Middle frontal gyrus (tissue), 1 donor: ENCODE results near the gene RRP36.

ENCODE experiments used
- DNase-seq: peaks from one replicate; pipeline ENCODE4 v3.0.0-alpha.2; 2015; ENCODE audit warnings: low spot score; ENCODE audit errors: extremely low spot score

Gene RRP36

GRCh38 chr6:43007126-43007525 lies 14.3 kb upstream of the RRP36 start:
- DNase-seq, result no peak

GRCh38 chr6:43009124-43009523 lies 12.3 kb upstream of the RRP36 start:
- DNase-seq, result no peak

DNA sequence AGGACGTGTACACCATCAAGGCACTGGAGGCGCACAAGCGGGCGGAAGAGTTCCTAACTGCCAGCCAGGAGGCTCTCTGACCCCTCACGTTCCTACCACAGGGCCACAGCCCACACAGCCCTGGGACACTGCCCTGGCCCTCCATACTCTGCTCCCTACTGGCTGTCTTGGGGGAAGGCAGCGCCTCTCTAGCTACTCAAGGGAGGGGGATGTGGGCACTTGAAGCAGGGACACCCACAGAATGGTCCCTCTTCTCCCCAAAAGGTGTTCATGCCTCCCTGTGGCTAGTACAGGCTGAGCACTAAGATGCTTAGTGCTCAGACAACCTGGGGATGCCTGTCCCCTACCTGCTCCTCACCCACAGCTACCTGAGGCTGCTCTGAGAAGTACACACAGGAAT lies 10.2 kb upstream of the RRP36 start:
- no peak for DNase-seq

DNA sequence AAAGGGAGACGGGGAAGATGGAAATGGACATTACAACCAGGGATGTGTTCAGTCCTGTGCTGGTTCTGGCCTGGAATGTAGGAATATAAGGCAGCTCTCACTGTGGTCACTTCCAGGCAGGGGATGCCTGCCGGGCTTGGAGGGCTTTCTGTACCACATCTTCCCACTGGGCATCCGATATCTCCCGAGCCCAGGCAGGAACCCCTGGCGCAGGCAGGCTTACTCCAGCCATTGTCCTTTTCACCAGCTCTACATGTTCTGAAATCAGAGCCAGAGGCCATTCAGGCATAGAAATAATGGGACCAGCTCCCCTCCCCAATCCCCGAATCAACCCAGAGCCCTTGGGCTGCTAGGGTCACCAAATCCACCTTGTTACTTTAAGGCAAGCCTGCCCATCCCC lies 9.1 kb upstream of the RRP36 start:
- DNase-seq, result no peak

- DNase-seq, result no peak
Observed at GRCh38 chr6:43013097-43013842, 8.2 kb upstream of the RRP36 start.

- peak; percentile 98 for DNase-seq
Observed at GRCh38 chr6:43013843-43014433, 7.5 kb upstream of the RRP36 start, which contains the start of the genes KLHDC3 and MEA1. Gene KLHDC3 (plus strand): TSS chr6:43014249. CDS start chr6:43017193, 2,944 bp downstream. Gene MEA1 (minus strand): TSS chr6:43013946. CDS start chr6:43013813, 133 bp downstream.

DNA sequence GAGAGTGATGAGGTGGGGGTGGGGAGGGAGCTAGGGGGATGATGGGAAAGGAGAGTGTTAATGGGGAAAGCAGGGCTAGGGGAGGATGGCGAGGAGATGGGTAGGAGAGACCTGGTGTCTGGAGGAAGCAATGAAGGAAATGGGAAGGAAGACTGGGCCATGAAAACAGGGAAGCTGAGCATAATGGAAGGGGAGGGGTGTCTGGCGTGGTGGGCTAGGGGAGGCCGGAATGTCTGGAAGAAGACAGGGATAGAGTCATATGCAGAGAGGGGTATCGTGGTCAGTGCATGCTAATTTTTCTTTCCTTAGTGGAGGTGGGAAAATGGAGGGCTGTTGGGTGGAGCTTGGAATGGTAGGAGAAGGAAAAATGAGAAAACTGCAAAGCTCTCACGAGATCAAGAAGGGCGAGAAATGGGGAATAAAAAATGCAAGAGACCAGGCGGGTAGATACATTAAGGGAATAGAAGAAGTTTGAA lies 7.0 kb upstream of the RRP36 start:
- no peak for DNase-seq

- no peak for DNase-seq
Observed at GRCh38 chr6:43016176-43016942, 5.1 kb upstream of the RRP36 start.

- DNase-seq, result no peak
Observed at GRCh38 chr6:43016943-43017334, 4.5 kb upstream of the RRP36 start.

- DNase-seq, result no peak
Observed at GRCh38 chr6:43019152-43019551, 2.3 kb upstream of the RRP36 start.

DNA sequence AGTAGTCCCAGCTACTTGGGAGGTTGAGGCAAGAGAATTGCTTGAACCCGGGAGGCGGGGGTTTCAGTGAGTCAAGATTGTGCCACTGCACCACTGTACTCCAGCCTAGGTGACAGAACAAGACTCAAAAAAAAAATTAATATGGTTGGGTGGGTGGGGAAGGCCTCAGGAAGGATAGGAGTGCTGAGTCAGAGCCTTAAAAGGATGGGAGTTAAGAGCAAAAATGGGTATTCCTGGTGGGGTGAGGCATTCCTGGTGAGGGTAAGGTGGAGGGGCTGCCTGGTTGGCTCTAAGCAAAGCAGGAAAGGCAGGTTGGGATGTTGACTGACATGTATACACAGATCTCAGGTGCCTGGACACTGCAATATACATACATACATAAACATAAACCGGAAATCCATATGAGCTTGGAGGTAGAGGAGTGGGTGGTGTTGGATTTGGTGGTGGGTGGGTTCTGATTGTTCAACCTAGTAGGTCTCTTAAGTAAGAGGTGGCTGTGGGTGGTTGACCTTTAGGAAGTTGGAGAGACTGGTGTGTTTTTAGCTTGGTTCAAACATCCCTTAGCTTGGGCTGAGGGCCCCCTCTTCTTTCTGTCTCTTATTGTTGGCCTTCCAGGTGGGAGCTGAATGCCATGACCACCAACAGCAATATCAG lies 1.2 kb upstream of the RRP36 start:
- no peak for DNase-seq

DNA sequence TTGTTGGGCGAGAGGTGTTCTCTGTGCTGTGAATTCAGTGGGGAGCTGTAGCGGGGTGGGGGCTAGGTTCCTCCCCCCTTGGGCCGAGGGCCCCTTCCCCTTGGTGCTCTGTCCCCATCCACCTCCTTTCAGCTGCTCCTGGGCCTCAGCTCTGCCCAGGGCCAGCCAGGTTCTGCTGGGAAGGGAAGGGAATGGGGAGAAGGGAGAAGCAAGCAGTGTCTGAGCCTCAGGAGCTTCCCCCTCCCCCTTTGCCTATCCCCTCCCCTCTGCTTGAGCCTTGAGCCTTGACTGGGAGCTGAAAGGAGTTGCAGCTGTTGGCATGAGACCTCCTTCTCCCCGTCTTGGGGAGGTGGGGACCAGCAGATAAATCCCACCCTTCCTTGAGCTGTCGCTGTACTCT lies 576 bp upstream of the RRP36 start:
- no peak for DNase-seq

- DNase-seq, result no peak
Observed at GRCh38 chr6:43024436-43024835, 3.0 kb downstream of the RRP36 start.

GRCh38 chr6:43026365-43026764 lies 4.9 kb downstream of the RRP36 start:
- DNase-seq, result no peak

- DNase-seq, result no peak
Observed at GRCh38 chr6:43029120-43029519, 7.7 kb downstream of the RRP36 start.

DNA sequence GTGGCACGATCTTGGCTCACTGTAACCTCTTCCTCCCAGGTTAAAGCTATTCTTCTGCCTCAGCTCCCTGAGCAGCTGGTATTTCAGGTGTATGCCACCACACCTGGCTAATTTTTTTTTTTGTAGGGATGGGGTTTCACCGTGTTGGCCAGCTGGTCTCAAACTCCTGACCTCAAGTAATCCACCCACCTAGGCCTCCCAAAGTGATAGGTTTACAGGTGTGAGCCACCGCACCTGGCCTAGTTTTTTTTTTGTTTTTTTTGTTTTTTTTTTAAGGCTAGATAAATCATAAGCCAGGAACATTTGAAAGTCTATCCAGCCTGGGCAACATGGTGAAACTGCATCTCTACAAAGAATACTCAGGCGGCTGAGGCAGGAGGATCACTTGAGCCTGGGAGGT lies 10.9 kb downstream of the RRP36 start:
- DNase-seq, result no peak

GRCh38 chr6:43033496-43034189 lies 12.2 kb downstream of the RRP36 start:
- DNase-seq, result no peak

GRCh38 chr6:43034190-43034525 lies 12.7 kb downstream of the RRP36 start:
- no peak for DNase-seq

GRCh38 chr6:43035495-43036194 lies 14.2 kb downstream of the RRP36 start:
- DNase-seq, result no peak

DNA sequence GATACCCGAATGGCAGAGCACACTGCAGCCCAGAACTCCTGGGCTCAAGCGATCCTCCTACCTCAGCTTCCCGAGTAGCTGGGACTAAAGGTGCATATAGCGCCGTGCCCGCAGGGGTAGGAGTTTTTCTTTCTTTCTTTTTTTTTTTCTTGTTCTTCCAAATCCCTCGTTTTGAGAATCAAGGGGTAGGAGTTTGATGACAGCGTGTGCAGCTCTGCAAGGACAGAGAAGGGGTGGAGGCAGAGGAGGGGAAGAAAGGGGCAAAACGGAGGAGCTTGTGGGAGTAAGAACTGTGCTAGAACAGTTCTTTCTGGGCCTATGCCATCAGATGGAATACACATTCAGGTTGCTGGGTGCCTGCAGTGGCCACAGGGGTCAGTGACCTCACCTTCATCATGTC lies 15.3 kb downstream of the RRP36 start:
- DNase-seq, result no peak

DNA sequence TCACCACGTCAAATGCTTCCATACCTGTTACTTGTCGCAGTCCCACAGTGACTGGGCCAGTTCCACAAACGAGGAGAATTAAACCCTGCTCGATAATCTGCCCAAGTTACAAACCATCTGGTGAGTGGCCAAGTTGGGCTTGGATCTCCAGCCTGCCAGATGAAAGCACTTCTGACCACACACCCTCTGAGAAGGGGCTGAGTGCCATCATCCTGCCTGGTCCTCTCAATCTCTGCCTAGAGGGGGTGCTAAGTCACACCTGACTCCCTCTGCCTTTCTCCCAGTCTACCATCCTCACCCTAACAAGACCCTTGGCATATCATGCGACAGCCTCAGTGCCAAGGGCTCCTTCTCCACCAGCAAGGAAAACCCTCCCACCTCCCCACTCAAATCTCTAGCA lies 15.8 kb downstream of the RRP36 start:
- no peak for DNase-seq
